GM21515 (cell line): ENCODE measurements around the gene METTL16.

Source experiments
- ATAC-seq: cut with Tn5 transposase; IDR thresholded peaks from one replicate; pipeline ENCODE4 v1.9.1; 2021; ENCODE audit not compliant: unreplicated experiment

Gene METTL16

GRCh38 chr17:2397247-2398171, 114.2 kb downstream of the METTL16 start:
- no peak for ATAC-seq

DNA sequence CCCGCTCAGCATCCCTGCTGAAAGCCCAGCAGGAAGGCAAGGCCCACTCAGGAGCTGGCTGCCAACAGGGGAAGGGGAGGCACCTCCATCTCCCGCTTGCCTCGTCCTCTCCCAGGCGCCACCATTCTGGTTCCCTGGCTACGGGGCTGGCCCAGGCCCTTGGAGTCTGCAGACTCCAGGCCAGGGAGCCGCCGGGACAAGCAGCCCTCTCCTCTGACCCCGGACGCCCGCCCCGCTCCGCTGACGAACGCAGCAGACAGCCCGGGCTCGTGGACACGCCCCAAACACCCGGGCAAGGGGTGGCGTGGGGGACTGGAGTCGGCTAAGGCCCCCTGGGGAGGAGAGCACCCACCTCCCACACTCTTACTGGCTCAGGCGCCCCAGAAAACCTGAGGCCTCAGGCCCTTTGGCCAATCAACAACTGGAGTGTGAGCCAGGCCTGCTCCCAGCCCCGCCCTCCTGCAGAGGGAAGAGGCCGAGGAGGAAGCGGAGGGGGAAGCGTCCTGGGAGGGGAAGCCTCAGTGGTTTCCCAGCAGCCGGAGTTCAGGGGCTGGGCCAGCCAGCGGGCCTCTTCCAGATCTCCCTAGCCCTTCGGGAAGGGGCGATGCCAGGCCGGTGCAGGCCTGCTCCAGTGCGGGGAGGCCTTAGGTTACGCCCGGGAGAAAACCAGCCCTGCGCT, 115.0 kb downstream of the METTL16 start:
- ATAC-seq: no peak

DNA sequence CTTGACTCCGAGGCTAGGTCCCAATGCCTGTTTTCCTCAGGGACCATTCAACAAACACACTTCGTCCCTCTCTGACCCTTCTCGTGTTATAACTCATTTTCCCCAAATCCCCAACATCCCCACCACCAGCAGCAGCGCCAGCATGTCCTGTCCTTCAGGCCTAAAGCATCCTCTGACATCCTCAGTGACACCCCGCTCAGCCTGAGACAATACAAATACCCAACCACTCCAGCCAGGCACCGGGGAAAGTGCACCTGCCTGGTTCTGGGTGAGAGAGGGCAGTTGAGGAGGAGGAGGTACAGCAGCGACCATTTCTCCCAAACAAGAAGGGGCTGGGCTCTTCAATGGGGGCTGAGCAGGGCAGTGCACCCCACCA, 115.5 kb downstream of the METTL16 start:
- ATAC-seq: no peak

GRCh38 chr17:2395258-2396181, 116.2 kb downstream of the METTL16 start:
- no peak for ATAC-seq

DNA sequence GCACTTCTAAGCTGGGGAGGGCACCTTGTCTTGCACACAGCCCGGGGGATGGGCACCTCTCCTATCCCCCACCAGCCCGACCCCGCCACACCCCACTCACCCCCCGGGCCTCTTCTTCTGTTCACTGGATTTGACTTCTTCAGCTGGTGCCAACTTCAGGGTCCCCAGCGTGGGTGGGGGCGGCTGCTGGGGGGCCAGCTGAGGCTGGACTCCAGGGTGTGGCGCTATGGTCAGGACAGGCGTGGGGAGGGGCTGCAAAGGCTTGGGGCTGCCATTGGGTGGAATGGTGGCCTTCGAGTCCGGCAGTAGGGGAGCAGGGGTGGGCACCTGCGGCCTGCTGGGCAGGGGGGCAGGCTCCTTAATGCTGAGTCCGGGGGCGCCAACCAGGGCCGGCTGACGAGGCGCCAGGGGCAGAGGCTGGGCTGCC, 116.9 kb downstream of the METTL16 start:
- ATAC-seq: no peak

DNA sequence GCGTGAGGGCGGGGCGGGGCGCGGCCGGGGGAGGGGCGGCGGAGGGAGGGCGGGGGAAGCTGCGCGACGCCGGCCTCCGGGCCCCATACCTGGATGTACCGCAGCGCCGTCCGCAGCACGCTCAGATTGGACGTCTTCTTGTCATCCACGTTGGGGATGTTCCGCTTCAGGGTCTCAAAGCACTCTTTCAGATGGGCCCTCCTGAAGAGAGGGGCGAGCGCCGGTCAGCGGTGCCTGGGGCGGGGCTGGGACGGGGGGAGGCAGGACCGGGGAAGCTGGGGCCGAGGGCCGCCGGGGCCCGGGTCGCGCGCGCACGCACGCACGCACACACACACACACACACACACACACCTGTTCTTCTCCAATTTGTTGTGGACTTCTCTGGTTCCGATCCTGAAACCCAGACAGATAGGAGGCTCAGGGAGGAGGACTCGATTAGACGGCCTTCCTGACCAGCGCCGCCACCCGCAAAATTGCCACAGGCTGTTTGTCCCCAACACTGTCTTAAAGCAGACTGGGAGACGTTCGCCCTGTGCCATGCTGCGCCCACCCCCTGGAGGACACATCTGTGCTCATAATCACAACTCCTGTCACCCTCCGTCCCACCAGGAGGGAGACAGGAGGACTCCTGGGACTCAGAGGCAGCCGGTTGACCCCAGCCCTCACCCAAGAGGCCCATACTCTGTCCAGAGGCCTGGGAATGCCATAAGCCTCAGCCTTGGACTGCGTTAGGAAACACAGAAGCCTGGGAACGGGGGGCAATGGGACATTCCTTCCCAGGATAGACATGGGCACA, 117.5 kb downstream of the METTL16 start:
- no peak for ATAC-seq

DNA sequence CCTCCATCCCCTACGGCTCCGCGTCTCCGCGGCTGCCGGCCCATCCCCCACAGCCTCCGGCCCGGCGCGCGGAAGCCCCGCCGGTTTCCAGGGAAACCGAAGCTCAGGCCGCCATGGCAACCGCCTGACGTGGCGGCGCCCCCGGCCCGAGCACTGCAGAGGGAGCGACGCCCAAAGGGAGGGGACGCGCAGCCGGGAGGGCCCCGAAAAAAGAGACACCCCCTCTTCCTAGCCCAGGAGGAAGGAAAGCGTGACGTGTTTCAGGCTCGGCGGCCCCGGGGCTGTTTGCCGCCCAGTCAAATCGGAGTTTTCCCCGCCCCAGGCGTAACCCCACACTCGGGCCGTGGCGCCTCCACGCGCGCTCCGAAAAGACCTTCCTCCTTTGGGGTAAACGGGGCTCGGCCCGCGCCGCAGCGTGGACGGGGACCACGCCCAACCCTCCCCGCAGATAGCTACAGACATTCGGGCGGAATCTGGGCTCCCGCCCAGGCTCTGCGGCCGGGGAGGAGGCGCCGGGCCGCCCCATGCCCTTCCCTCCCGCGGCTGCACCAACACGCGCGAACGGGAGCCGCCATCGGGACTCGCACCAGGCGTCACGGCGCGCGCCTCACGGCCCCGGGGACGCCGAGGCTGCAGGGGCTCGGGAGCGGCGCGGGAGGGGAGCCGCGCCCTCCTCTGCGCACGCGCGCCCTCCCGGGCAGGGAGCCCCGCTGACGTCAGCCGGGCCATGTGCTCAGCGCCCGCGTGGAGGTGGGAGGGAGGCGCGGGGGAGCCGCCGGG, 118.3 kb downstream of the METTL16 start:
- ATAC-seq: peak; percentile 42

DNA sequence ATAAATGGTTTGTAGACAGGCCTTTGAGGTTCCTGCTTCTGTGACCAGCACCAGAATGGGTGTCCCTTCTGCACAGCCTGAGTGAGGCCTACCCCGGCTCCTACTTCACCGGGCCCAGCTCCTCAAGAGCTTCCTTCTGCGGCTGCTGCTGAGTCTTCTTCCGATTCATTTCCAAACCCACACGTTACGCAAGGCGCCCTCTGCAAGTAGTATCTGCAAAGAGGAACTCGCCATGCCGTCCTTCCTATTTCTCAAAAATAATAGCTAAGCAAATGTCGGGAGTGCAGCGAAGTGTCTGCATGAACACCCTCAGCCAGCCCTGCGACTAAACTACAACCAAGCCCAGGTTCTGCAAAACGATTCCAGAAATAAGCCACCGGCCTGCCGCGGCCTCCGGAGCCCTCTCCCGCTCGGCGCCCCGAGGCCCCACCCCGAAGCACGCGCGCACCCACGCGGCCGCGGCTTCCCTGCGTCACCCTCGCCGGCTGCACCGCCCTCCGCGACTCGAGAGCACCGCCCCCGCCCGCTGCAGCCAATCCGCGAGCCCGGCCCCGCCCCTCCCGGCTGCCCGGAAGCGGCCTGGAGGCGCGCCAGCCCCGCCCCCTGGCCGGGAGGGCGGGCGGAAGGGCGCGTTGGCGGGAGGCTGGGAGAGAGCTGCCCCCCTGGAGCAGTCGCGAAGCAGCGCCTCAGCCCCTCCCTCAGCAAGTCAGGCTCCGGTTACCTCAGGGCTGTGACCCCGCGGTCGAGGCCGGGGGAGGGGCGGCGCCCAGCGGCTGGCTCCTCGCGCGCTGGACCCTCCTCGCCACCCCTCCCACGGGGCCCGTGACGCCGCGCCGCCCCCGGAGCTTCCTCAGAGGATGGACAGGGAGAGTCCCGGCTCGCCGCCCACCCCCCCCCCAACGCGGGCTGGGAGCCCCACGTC, 119.2 kb downstream of the METTL16 start:
- ATAC-seq: peak; percentile 47

DNA sequence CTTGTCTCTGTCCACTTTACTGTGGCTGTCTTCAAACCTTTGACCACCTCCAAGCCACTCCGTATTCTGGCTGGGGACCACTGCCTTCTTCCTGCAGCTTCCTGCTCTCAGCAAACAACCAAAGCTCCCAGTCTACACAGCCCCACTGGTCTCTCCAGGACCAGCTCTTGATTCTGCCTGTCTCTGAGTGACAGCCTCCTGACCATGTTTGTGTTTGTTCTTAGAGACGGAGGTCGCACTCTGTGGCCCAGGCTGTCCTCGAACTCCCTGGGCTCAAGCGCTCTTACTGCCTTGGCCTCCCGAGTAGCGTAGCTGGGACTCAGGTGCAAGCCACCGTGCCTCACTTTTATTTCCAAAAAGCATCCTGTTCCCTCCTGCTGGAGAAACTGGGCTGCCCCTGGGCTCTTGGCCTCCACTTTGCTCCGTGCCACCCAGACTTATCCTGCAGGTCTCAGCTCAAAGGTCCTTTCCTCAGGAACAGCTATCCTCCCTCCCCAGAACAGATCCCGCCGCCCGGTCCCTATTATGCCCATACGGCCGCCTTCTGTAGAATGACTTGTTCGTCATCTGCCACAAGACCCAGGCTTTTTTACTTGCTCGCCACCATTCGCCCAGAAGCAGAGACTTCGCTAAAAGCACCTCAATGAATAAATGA, 120.0 kb downstream of the METTL16 start:
- no peak for ATAC-seq

- ATAC-seq: no peak
Measured at GRCh38 chr17:2390199-2390836, 121.4 kb downstream of the METTL16 start.

- no peak for ATAC-seq
Measured at GRCh38 chr17:2388683-2389055, 123.0 kb downstream of the METTL16 start.

DNA sequence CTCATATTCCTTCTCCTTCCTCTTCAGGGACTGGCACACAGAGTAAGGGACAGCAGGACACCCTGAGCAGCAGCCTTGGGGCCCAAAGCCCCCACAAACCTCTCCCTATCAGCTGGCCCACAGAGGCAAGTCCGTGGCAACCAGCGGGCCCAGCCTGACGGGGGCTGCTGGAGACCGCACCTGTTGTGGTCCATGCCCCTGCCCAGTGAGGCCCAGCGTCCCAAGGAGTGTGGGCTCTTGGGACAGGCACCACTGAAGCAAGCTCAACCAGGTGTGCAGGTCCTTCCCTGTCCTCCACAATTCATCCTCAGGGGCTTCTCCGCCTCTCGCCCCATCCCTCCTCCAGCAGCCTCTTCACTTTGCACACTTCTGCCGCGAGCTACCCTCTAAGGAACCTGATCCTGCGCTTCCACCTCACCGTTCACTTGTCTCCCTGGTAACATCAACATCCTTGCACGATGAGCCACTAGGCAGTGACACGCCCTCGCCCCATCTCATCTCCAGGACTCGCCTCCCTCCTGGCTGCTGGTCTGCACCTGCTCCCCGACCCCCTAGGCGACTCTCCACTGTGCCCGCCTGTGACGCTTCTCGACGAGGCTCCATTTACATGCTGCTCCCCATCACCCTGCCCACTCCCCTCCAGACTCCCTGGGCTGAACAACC, 123.5 kb downstream of the METTL16 start:
- ATAC-seq: no peak

DNA sequence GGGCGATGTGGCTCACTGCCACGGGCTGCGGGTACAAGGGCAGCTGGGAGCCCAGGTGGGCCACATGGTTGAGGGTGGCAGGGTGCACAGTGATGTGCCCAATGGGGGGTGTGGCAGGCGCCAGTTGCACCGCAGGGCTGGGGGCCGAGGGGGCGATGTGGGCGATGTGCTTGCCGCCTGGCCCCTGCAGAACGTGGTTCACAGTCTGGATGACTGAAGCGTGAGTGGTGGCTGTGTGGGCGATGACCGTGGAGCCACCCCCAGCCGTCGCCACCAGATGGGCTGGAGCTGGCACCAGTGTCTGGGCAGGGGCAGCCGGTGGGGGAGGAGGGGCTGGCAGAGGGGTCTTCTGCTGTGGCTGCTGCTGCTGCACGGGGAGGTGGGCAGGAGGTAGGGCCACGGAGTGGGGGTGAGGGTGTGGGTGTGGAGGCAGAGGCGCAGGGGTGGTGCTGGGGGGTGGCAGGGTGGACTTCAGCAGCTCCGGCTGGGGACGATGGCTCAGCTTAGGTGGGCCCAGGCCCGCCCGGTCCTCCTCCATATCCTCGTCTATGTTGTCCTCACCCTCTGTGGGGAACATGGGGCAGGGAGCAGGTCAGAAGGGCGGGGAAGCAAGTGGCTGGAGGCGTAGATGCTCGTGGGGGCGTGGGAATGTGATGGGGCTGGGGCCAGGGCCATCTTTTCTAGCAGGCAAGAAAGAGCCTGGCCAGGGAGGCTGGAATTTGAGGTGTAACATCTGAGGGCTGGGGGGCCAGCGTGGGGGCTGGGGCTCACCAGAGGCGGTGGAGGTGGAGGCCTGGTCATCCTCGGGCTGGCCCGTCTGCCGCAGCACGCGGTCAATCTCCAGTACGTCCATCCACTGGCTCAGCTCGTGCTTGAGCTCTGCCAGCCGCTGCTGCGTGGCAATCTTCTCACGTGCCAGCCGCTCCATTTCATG, 124.3 kb downstream of the METTL16 start:
- no peak for ATAC-seq

- no peak for ATAC-seq
Measured at GRCh38 chr17:2386400-2387085, 125.1 kb downstream of the METTL16 start.
